B cell (primary cell): ENCODE data around the gene SLC5A2. TPM values are rescaled to one million over a fixed set of nuclear protein-coding genes. Genes with fewer than 3 reads are reported as not detected.

Experiments
- ATAC-seq: fragments of 200-7000 bp; cut with Tn5 transposase; one replicate; pipeline ENCODE4 v1.10.0; 2021; ENCODE audit warnings: low read depth, mild to moderate bottlenecking, moderate number of reproducible peaks, moderate library complexity
- CTCF ChIA-PET: fragments of 350-600 bp; sonication (Branson Sonifier 250); formaldehyde crosslinking; loops from one replicate; lab custom pipeline; 2021; ENCODE audit warnings: antibody characterized with exemption, inconsistent platforms; lab: Charles Lee
- POLR2A ChIA-PET: fragments of 350-600 bp; sonication (Branson Sonifier 250); formaldehyde crosslinking; loops from one replicate; lab custom pipeline; 2021; ENCODE audit warnings: antibody characterized with exemption; lab: Charles Lee
- DNase-seq: peaks from one replicate; pipeline ENCODE4 v3.0.0; 2013
- H2AFZ ChIP-seq: 2 replicates; pipeline ENCODE4 v1.6.1; 2012; ENCODE audit warnings: mild to moderate bottlenecking, low read depth, low read length; ENCODE audit not compliant: insufficient read depth, poor library complexity, severe bottlenecking
- H3K27ac ChIP-seq, 2 donors: 1 replicate in 1 of 2; 2 replicates in 1 of 2; pipeline ENCODE4 v1.5.1; 2012 to 2013; ENCODE audit warnings: low read length in 2 of 2, mild to moderate bottlenecking in 2 of 2, moderate library complexity in 1 of 2
- H3K27me3 ChIP-seq, 4 experiments: fragments of 200-600 bp in 1 of 4; sonication (generic) in 1 of 4; replicated peaks in 1 of 4; 1 replicate in 2 of 4; 2 replicates in 2 of 4; pipeline versions ENCODE4 v1.6.1 to v1.7.0; 2013 to 2016; ENCODE audit warnings: low read length in 3 of 4, mild to moderate bottlenecking in 2 of 4, mixed read lengths in 1 of 4, moderate library complexity in 1 of 4; ENCODE audit not compliant: insufficient read depth in 4 of 4, control insufficient read depth in 3 of 4; ENCODE audit errors: control extremely low read depth in 1 of 4
- H3K36me3 ChIP-seq, 2 experiments: replicated peaks in 1 of 2; 1 replicate in 1 of 2; 2 replicates in 1 of 2; pipeline versions ENCODE4 v1.6.1 to v1.7.1; 2013; ENCODE audit warnings: low read length in 1 of 2; ENCODE audit not compliant: insufficient read depth in 2 of 2, control insufficient read depth in 1 of 2; ENCODE audit errors: control extremely low read depth in 1 of 2, extremely low read depth in 1 of 2
- H3K4me1 ChIP-seq, 2 donors: fragments of 200-600 bp in 1 of 2; sonication (generic) in 1 of 2; 1 replicate in 1 of 2; 2 replicates in 1 of 2; pipeline versions ENCODE4 v1.5.1 to v1.6.1; 2013 to 2017; ENCODE audit warnings: low read length in 2 of 2; ENCODE audit not compliant: control insufficient read depth in 2 of 2, insufficient read depth in 2 of 2
- H3K4me2 ChIP-seq: replicated peaks from 2 replicates; pipeline ENCODE3; 2012; ENCODE audit warnings: mild to moderate bottlenecking, low read depth, low read length; ENCODE audit not compliant: poor library complexity, severe bottlenecking
- H3K4me3 ChIP-seq, 5 experiments: fragments of 200-600 bp in 1 of 5; sonication (generic) in 1 of 5; 1 replicate in 3 of 5; 2 replicates in 2 of 5; pipeline versions ENCODE4 v1.5.1 to v1.7.0; 2011 to 2016; ENCODE audit warnings: low read length in 4 of 5, mild to moderate bottlenecking in 4 of 5, low read depth in 2 of 5, control low read depth in 1 of 5, moderate library complexity in 1 of 5; ENCODE audit not compliant: insufficient read depth in 1 of 5; ENCODE audit errors: control extremely low read depth in 1 of 5, extremely low read depth in 1 of 5
- H3K79me2 ChIP-seq: fragments of 200-600 bp; sonication (generic); one replicate; pipeline ENCODE4 v1.6.0; 2016; ENCODE audit warnings: low read length; ENCODE audit not compliant: control insufficient read depth, insufficient read depth
- H3K9ac ChIP-seq: fragments of 200-600 bp; sonication (generic); 2 replicates; pipeline ENCODE4 v1.6.1; 2017; ENCODE audit warnings: mild to moderate bottlenecking, low read length, moderate library complexity
- H3K9me3 ChIP-seq, 3 donors: one replicate each; pipeline versions ENCODE4 v1.6.1 to v1.7.1; 2013; ENCODE audit warnings: low read length in 2 of 3; ENCODE audit not compliant: control insufficient read depth in 2 of 3, insufficient read depth in 1 of 3; ENCODE audit errors: control extremely low read depth in 1 of 3
- H4K20me1 ChIP-seq: 2 replicates; pipeline ENCODE4 v1.6.0; 2012; ENCODE audit warnings: mild to moderate bottlenecking, low read length; ENCODE audit not compliant: insufficient read depth, control insufficient read depth, poor library complexity, severe bottlenecking
- H3K27ac Mint-ChIP-seq: one replicate; pipeline ENCODE4 v1.8.0; 2021; ENCODE audit warnings: mixed read lengths
- H3K27me3 Mint-ChIP-seq: one replicate; pipeline ENCODE4 v1.8.0; 2021; ENCODE audit warnings: mixed read lengths
- H3K4me1 Mint-ChIP-seq: one replicate; pipeline ENCODE4 v1.8.0; 2021; ENCODE audit warnings: mixed read lengths
- H3K4me3 Mint-ChIP-seq: one replicate; pipeline ENCODE4 v1.8.0; 2021; ENCODE audit warnings: mixed read lengths
- H3K9me3 Mint-ChIP-seq: one replicate; pipeline ENCODE4 v1.8.0; 2022; ENCODE audit warnings: mixed read lengths; ENCODE audit not compliant: insufficient read depth
- CTCF ChIP-seq: fragments of 200-600 bp; IDR thresholded peaks from one replicate; pipeline ENCODE4 v1.8.0; 2022; ENCODE audit warnings: antibody characterized with exemption, mild to moderate bottlenecking
- EZH2 ChIP-seq: IDR thresholded peaks from 2 replicates; pipeline ENCODE4 v1.6.1; 2012; ENCODE audit warnings: borderline replicate concordance, low read depth, mild to moderate bottlenecking, moderate library complexity, low read length; ENCODE audit not compliant: insufficient read depth, poor library complexity, severe bottlenecking
- WGBS: methylation state at CpG from one replicate; pipeline ENCODE4 v1.1.5; 2013; ENCODE audit warnings: missing lambda C conversion rate; ENCODE audit not compliant: insufficient coverage; 5-methylcytosine and 5-hydroxymethylcytosine counted together
- intact Hi-C: fragments of 100-400 bp; cut with micrococcal nuclease; formaldehyde crosslinking; loops from one replicate; pipeline ENCODE4 v1.10.0; 2022
- polyA plus RNA-seq: library from polyadenylated mRNA; depleted of rRNA; stranded (reverse); fragments of >200 nt; gene quantifications from 2 replicates; pipeline ENCODE4 v1.2.3, GENCODE V29; 2012
- total RNA-seq, 2 donors: library from RNA; stranded (reverse); fragments of 120-200 nt in 1 of 2; gene quantifications; 1 replicate in 1 of 2; 2 replicates in 1 of 2; pipeline versions ENCODE4 v1.2.3 to v1.2.4, GENCODE V29; 2013 to 2022

SLC5A2 gene
- total and polyA plus RNA-seq, 2 donors (not counting 1 experiment from before 2014, with no cell fraction given) = 0.67 to 0.69 TPM

GRCh38 chr16:31470615-31471014 is 12.3 kb upstream of the SLC5A2 start:
- Histone ChIP-seq H3K4me2 (no peak overlapping the region), H3K4me1 (peaks cover 26% of the 10 kb centered on the region in 2 donors), H3K9me3 (peaks cover 0 to 12% (median 0%) of the 10 kb centered on the region in 3 donors), H3K27ac (no peak overlapping the region), H3K79me2 (no peaks in the 10 kb centered on the region), H2AFZ (no peak overlapping the region), H3K36me3 (peaks cover 0 to 2% of the 10 kb centered on the region in 2 experiments), H4K20me1 (no peaks in the 10 kb centered on the region), H3K9ac (no peak overlapping the region), H3K4me3 (no peak overlapping the region), H3K27me3 (peaks cover 0 to 21% (median 11%) of the 10 kb centered on the region in 4 experiments)
- no peak for TF ChIP-seq CTCF
- TF ChIP-seq EZH2 = no peak
- Mint-ChIP-seq H3K4me3 (no peak overlapping the region), H3K27ac (no peak overlapping the region), H3K27me3 (peaks cover 3% of the 10 kb centered on the region), H3K9me3 (no peaks in the 10 kb centered on the region), H3K4me1 (peaks cover 50% of the 10 kb centered on the region)
- DNase-seq (no peak), ATAC-seq (no peak)
- ChIA-PET CTCF (interaction anchor here (1.9 kb wide), 1 partner anchor 10 kb away, joined by 6 read pairs; no protein-coding TSS in a partner anchor), POLR2A (interaction anchor here (0.8 kb wide), 1 partner anchor 11 kb away, joined by 4 read pairs; the partner anchor contains the start of gene ARMC5)
- intact Hi-C loops = no loop called here
- WGBS = 100% methylated on average over 1 of the region's 3 CpGs

- H3K4me3 ChIP-seq = peak overlapping the region in 4 of 5 experiments; percentile 28 to 43 (median 34)
Observed at GRCh38 chr16:31471241-31471874, 11.6 kb upstream of the SLC5A2 start.

More at GRCh38 chr16:31471241-31471874, 11.6 kb upstream of the SLC5A2 start:
- TF ChIP-seq EZH2 (no peak), CTCF (no peak)
- H3K4me1 Mint-ChIP-seq = peaks cover 52% of the 10 kb centered on the region
- ATAC-seq (no peak), DNase-seq (no peak)
- Histone ChIP-seq H3K4me2 (peak overlapping the region; percentile 89), H3K4me1 (peaks cover 32% of the 10 kb centered on the region in 2 donors), H3K9ac (peak overlapping the region; percentile 52), H3K36me3 (peaks cover 0 to 2% of the 10 kb centered on the region in 2 experiments), H3K79me2 (no peaks in the 10 kb centered on the region), H3K9me3 (peaks cover 0 to 12% (median 0%) of the 10 kb centered on the region in 3 donors), H3K27ac (no peak overlapping the region), H3K27me3 (peaks cover 0 to 21% (median 11%) of the 10 kb centered on the region in 4 experiments), H2AFZ (peak overlapping the region; percentile 51), H4K20me1 (no peaks in the 10 kb centered on the region)
- no peaks in the 10 kb centered on the region for H3K9me3 Mint-ChIP-seq
- peak overlapping the region; percentile 61 for H3K4me3 Mint-ChIP-seq
- WGBS = 55% methylated on average over 12 of the region's 15 CpGs
- no peak overlapping the region for H3K27ac Mint-ChIP-seq
- POLR2A ChIA-PET = interaction anchor here (1.0 kb wide), 1 partner anchor 12 kb away, joined by 5 read pairs; the partner anchor contains the start of gene ARMC5
- H3K27me3 Mint-ChIP-seq = peaks cover 3% of the 10 kb centered on the region
- CTCF ChIA-PET = interaction anchor here (1.2 to 1.9 kb wide), 2 partner anchors 11 kb away, joined by 5 to 6 read pairs; no protein-coding TSS in a partner anchor
- intact Hi-C loops = no loop called here
